ENCODE measurements around the gene UTRN.

UTRN gene

GRCh38 chr6:144314562-144314961 lies 29.4 kb downstream of the UTRN start:
- no peak overlapping the region for H3K4me3 Mint-ChIP-seq
- H3K4me1 Mint-ChIP-seq = peaks cover 18% of the 10 kb centered on the region
- no peaks in the 10 kb centered on the region for H3K27me3 Mint-ChIP-seq
- no peak for DNase-seq
- no peak overlapping the region for H3K27ac Mint-ChIP-seq
- no peaks in the 10 kb centered on the region for H3K9me3 Mint-ChIP-seq
- no peak for ATAC-seq
- no peaks in the 10 kb centered on the region for H3K36me3 Mint-ChIP-seq (ENCODE audit: low read depth)

GRCh38 chr6:144315226-144315980 lies 30.3 kb downstream of the UTRN start:
- H3K27ac Mint-ChIP-seq = no peak overlapping the region
- ATAC-seq = no peak
- peaks cover 12% of the 10 kb centered on the region for H3K4me1 Mint-ChIP-seq
- H3K4me3 Mint-ChIP-seq = no peak overlapping the region
- no peaks in the 10 kb centered on the region for H3K9me3 Mint-ChIP-seq
- no peaks in the 10 kb centered on the region for H3K27me3 Mint-ChIP-seq
- no peak for DNase-seq
- no peaks in the 10 kb centered on the region for H3K36me3 Mint-ChIP-seq (ENCODE audit: low read depth)

- ATAC-seq (no peak), DNase-seq (no peak)
- H3K9me3 Mint-ChIP-seq = no peaks in the 10 kb centered on the region
- H3K4me1 Mint-ChIP-seq = peaks cover 9% of the 10 kb centered on the region
- H3K27me3 Mint-ChIP-seq = no peaks in the 10 kb centered on the region
- H3K27ac Mint-ChIP-seq = no peak overlapping the region
- no peaks in the 10 kb centered on the region for H3K36me3 Mint-ChIP-seq (ENCODE audit: low read depth)
- H3K4me3 Mint-ChIP-seq = no peak overlapping the region
Measured at GRCh38 chr6:144315981-144316861, 31.1 kb downstream of the UTRN start.

- Mint-ChIP-seq H3K4me3 (no peak overlapping the region), H3K9me3 (no peaks in the 10 kb centered on the region), H3K27me3 (no peaks in the 10 kb centered on the region), H3K27ac (no peak overlapping the region), H3K36me3 (ENCODE audit: low read depth) (no peaks in the 10 kb centered on the region), H3K4me1 (peaks cover 8% of the 10 kb centered on the region)
- DNase-seq (no peak), ATAC-seq (no peak)
Measured at GRCh38 chr6:144316862-144317195, 31.7 kb downstream of the UTRN start.

- Mint-ChIP-seq H3K27ac (no peak overlapping the region), H3K4me3 (no peak overlapping the region), H3K27me3 (no peaks in the 10 kb centered on the region), H3K9me3 (no peaks in the 10 kb centered on the region), H3K4me1 (peaks cover 8% of the 10 kb centered on the region), H3K36me3 (ENCODE audit: low read depth) (no peaks in the 10 kb centered on the region)
- ATAC-seq (no peak), DNase-seq (no peak)
Measured at GRCh38 chr6:144317736-144318135, 32.6 kb downstream of the UTRN start.

- Mint-ChIP-seq H3K27ac (no peak overlapping the region), H3K36me3 (ENCODE audit: low read depth) (no peaks in the 10 kb centered on the region), H3K9me3 (no peaks in the 10 kb centered on the region), H3K27me3 (no peaks in the 10 kb centered on the region), H3K4me1 (peaks cover 8% of the 10 kb centered on the region), H3K4me3 (no peak overlapping the region)
- DNase-seq (no peak), ATAC-seq (no peak)
Measured at GRCh38 chr6:144319211-144319610, 34.1 kb downstream of the UTRN start.

- Mint-ChIP-seq H3K36me3 (ENCODE audit: low read depth) (no peaks in the 10 kb centered on the region), H3K27me3 (no peaks in the 10 kb centered on the region), H3K27ac (no peak overlapping the region), H3K4me1 (peaks cover 8% of the 10 kb centered on the region), H3K4me3 (no peak overlapping the region), H3K9me3 (no peaks in the 10 kb centered on the region)
- no peak for ATAC-seq
- DNase-seq = no peak
Measured at GRCh38 chr6:144320741-144321140, 35.6 kb downstream of the UTRN start.

GRCh38 chr6:144321839-144322591 lies 36.9 kb downstream of the UTRN start:
- no peak overlapping the region for H3K4me3 Mint-ChIP-seq
- no peaks in the 10 kb centered on the region for H3K27me3 Mint-ChIP-seq
- no peaks in the 10 kb centered on the region for H3K36me3 Mint-ChIP-seq (ENCODE audit: low read depth)
- H3K9me3 Mint-ChIP-seq = no peaks in the 10 kb centered on the region
- H3K27ac Mint-ChIP-seq = no peak overlapping the region
- ATAC-seq (no peak), DNase-seq (no peak)
- peaks cover 8% of the 10 kb centered on the region for H3K4me1 Mint-ChIP-seq

- Mint-ChIP-seq H3K4me3 (no peak overlapping the region), H3K9me3 (no peaks in the 10 kb centered on the region), H3K36me3 (ENCODE audit: low read depth) (no peaks in the 10 kb centered on the region), H3K27me3 (no peaks in the 10 kb centered on the region), H3K4me1 (peaks cover 6% of the 10 kb centered on the region), H3K27ac (no peak overlapping the region)
- ATAC-seq (no peak), DNase-seq (no peak)
Measured at GRCh38 chr6:144325232-144325631, 40.1 kb downstream of the UTRN start.

- Mint-ChIP-seq H3K27ac (no peak overlapping the region), H3K36me3 (ENCODE audit: low read depth) (no peaks in the 10 kb centered on the region)
Measured at GRCh38 chr6:144326393-144326792, 41.3 kb downstream of the UTRN start.

GRCh38 chr6:144327081-144327480 lies 41.9 kb downstream of the UTRN start:
- Mint-ChIP-seq H3K27ac (no peak overlapping the region), H3K9me3 (no peaks in the 10 kb centered on the region), H3K4me3 (no peak overlapping the region), H3K36me3 (ENCODE audit: low read depth) (no peaks in the 10 kb centered on the region), H3K27me3 (no peaks in the 10 kb centered on the region), H3K4me1 (no peaks in the 10 kb centered on the region)
- DNase-seq (no peak), ATAC-seq (no peak)

More at GRCh38 chr6:144326393-144326792, 41.3 kb downstream of the UTRN start:
- ATAC-seq (no peak), DNase-seq (no peak)
- Mint-ChIP-seq H3K27me3 (no peaks in the 10 kb centered on the region), H3K9me3 (no peaks in the 10 kb centered on the region), H3K4me1 (no peaks in the 10 kb centered on the region), H3K4me3 (no peak overlapping the region)

- H3K27me3 Mint-ChIP-seq = no peaks in the 10 kb centered on the region
- no peak overlapping the region for H3K27ac Mint-ChIP-seq
- no peak for DNase-seq
- no peak for ATAC-seq
- peaks cover 20% of the 10 kb centered on the region for H3K4me1 Mint-ChIP-seq
- no peak overlapping the region for H3K4me3 Mint-ChIP-seq
- no peaks in the 10 kb centered on the region for H3K9me3 Mint-ChIP-seq
- H3K36me3 Mint-ChIP-seq (ENCODE audit: low read depth) = no peaks in the 10 kb centered on the region
Measured at GRCh38 chr6:144330017-144330987, 45.2 kb downstream of the UTRN start.

GRCh38 chr6:144331491-144331969 lies 46.4 kb downstream of the UTRN start:
- no peaks in the 10 kb centered on the region for H3K36me3 Mint-ChIP-seq (ENCODE audit: low read depth)
- no peak overlapping the region for H3K27ac Mint-ChIP-seq
- H3K4me3 Mint-ChIP-seq = no peak overlapping the region
- no peaks in the 10 kb centered on the region for H3K9me3 Mint-ChIP-seq
- peaks cover 31% of the 10 kb centered on the region for H3K4me1 Mint-ChIP-seq
- ATAC-seq (no peak), DNase-seq (no peak)
- no peaks in the 10 kb centered on the region for H3K27me3 Mint-ChIP-seq

GRCh38 chr6:144332177-144332576 lies 47.0 kb downstream of the UTRN start:
- no peaks in the 10 kb centered on the region for H3K9me3 Mint-ChIP-seq
- no peak overlapping the region for H3K27ac Mint-ChIP-seq
- DNase-seq (no peak), ATAC-seq (no peak)
- no peaks in the 10 kb centered on the region for H3K36me3 Mint-ChIP-seq (ENCODE audit: low read depth)
- H3K27me3 Mint-ChIP-seq = no peaks in the 10 kb centered on the region
- H3K4me3 Mint-ChIP-seq = no peak overlapping the region
- H3K4me1 Mint-ChIP-seq = peaks cover 38% of the 10 kb centered on the region
